Activated CD4-positive, alpha-beta T cell treated with anti-CD3 and anti-CD28 coated beads, Interleukin-2, amount 50 U/mL, for 16 hours (primary cell): ENCODE data around the gene TMEM200C.
A peak's percentile ranks its signal among the peaks of the same experiment; 100 is the strongest.
"Not testable (repeated sequence)": the region's sequence is repeated elsewhere in the genome, so short reads cannot be mapped to it uniquely, and the experiment has no call there.

Experiments
- DNase-seq: peaks from one replicate; pipeline ENCODE4 v3.0.0-alpha.2; 2020

TMEM200C gene

DNA sequence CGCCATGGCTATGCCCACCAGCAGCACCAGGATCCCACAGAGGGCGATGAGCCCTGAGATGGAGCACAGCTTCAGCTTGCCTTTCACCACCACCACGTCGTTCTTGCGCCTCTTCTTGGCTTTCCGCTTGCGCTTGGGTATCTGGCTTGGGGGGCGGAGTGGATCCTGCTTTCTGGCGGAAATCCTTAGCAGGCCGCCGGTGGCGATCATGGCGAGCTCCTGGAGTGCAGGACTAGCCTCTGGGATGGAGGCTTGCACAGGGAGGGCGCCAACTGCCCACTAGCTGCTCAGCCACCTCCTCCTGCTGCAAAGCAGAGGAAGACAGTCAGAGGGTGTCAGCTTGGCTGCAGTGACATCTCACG lies 3.5 kb downstream of the TMEM200C start:
- DNase-seq, result no peak

DNA sequence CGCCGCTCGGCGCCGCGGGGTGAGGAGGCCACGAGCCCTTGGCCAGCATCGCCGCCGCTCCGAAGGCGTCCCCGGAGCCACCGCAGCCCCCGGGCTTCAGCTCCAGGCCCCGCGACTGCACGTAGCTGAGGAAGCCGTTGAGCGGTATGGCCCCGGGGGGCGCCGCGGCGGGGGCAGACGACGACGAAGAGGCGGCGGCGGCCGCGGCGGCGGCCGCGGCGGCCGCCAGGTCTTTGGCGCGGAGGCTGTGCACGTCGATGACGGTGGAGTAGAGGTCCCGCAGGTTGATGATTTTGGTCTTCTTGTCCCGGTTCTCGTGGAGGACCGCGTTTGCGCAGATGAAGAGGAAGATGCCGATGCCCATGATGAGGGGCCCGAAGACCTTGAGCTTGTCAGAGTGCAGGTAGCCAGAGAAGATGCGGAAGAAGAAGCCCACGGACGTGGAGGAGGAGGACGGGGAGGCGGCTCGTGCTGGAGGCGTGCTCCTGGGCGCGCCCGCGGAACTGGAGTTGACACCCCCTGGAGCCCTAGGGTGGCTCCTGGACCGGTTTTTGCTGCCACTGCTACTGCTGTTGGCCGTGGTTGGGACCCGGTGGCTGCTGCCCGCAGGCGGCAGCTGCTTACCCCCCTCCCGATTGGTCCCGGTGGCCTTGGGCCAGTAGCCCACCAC lies 4.0 kb downstream of the TMEM200C start:
- no peak for DNase-seq

GRCh38 chr18:5890331-5891183 lies 4.8 kb downstream of the TMEM200C start:
- DNase-seq, result peak; percentile 36

DNA sequence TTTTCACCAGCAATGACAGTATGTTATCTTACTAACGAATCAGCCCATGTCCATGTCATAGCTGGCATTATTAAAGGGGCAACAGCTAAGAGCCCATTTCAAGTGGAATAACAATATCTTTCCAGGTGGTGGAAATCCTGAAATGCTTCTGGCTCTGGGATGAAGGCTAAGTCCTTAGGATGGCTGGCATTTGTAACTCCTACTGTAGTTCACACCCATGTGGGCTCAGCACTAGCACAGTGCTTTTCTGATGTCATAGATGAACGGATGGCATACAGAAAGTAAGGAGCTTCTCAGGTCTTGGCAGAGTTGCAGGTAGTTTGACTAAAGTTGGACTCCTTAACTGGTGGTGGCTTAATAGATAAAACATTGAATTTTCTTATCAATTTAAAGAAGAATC lies 10.0 kb downstream of the TMEM200C start:
- DNase-seq, result no peak

DNA sequence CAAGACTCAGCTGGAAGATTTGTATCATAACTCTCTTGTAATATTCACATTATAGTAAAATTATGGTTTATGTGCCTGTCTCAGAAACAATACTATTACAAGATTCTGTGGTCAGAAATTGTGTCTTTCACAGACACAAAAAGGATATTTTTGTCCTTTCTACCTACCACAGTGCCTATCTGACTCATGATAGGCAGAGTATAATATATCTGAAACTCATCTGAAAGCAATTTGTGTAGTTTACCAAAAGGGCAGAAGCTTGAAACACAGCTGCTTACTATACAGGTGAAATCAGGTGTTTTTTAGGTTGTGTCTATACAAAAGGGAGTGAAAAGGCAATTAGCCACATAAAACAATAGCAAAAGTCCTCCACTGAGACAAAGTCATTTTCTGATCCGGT lies 10.9 kb downstream of the TMEM200C start:
- DNase-seq, result no peak

- peak; percentile 23 for DNase-seq
Measured at GRCh38 chr18:5879479-5879882, 15.8 kb downstream of the TMEM200C start.

DNA sequence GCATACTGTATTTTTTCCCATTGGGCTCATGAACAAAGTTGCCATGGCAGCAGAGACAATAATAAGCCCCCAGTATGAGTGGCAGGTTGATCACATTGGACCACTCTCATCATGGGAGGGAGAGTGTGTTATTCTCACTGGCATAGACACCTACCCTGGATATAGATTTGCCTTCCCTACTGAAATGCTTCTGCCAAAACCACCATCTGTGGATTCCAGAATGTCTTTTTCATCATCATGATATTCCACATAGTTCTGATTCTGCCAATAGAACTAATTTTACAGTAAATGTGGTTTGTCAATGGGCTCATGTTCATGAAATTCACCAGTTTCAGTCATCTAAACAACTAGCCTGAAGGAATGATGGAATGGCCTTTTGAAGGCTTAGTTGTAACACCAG lies 18.4 kb downstream of the TMEM200C start:
- no peak for DNase-seq

- no peak for DNase-seq
Measured at GRCh38 chr18:5874336-5874735, 21.0 kb downstream of the TMEM200C start.

DNA sequence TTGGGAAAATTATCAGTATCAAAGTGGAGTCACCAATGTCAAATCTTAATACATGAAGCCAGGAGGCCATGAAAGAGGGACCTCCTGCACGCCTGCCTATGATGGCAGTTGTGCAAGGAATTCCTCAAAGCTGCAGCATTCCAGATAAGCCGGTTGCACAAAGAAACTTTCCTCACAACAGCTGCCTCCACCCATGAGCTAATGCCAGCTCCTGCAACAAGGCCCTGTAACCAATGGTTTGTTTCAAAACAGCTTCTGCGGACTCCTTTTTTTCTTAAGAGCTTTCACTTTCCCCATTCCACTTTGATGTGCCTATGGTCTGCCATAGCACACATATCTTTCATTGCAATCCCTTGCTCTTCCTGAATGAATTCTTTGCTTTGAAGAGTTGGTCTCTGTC lies 22.4 kb downstream of the TMEM200C start:
- DNase-seq, result no peak

DNA sequence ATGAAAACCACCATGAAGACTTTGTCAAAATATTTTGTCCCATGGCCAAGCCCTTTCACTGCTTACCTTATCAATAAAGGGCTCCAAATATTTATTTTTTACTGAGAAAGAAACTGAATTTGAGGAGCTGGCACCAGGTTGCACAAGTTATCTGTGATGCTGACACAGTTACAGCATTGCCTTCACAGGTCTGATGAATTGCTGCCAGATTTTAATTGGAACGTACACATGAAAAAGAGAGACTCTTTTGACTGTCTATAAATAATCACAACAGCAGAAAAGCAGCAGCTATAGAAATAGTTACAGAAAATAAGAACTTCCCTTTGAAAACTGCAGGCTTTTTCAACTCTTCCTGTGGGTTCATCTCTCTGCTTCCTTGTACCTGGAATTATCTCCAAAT lies 23.9 kb downstream of the TMEM200C start:
- no peak for DNase-seq

DNA sequence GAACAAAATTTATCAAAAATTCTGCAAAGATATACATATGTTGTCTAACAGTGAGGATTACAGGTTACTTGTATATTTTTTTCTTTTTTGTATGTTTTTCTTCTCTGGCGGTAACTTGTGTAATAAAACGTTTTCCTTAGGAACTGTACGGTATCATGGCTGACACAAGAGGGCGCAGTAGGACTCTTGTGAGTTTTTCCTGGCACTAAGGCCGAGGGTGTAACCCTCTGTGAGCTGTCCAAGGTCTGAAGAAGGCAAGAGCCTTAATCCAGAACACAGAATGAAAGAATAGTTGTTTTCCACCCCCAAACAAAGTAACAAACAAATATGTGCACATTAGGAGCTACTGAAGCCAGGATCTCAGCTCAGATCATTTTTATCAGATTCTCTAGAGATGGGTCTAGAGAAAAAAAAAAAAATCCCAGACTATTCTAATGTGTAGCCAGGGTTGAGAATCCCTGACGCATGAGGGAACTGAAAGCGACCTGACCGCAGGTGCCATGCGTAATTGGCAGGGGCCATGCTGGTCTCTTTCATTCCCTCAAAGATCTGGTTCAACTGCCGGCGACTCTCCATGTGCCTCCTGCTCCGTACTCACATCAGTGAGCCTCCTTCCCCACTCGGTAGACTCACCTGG lies 27.0 kb downstream of the TMEM200C start:
- peak; percentile 57 for DNase-seq

GRCh38 chr18:5865521-5865920 lies 29.8 kb downstream of the TMEM200C start:
- DNase-seq, result no peak

GRCh38 chr18:5862127-5862526 lies 33.2 kb downstream of the TMEM200C start:
- not testable (repeated sequence) for DNase-seq

- no peak for DNase-seq
Measured at GRCh38 chr18:5857180-5857579, 38.1 kb downstream of the TMEM200C start.

DNA sequence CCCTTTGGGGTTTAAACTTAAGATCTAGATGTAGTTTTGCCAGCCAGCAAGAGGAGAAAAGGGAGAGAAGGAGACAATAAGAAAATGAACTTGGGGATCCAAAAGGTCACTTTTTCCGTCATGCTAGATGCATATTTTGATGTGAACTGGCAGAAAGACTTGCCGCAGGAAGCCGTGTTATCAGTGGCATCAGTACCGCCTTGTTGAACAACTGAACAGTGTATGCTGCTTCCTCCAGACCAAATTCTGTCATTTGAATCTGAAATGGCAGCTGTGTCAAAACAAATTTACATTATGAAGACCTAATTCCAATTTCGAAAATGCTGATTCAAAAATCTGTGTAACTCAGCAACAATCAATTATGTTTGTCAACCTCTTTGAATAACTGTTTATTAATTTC lies 42.1 kb downstream of the TMEM200C start:
- no peak for DNase-seq

DNA sequence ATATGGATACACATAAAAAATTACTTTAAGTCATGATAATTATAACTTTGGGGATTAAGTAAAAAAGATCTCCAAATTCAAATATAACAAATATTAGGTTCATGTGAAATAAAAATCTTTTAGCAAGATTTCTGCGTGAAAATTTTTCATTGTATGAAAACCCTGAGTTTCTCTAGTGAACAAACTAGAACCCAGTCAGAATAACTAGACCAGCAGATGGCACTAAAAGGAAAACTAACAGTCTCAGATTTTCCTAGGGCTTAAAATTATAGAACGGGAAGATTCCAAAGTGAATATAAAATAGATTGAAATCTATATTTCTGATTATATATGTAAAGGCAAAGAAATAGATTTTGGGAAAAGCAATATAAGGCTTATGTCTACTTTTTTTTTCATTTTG lies 43.3 kb downstream of the TMEM200C start:
- DNase-seq, result no peak

DNA sequence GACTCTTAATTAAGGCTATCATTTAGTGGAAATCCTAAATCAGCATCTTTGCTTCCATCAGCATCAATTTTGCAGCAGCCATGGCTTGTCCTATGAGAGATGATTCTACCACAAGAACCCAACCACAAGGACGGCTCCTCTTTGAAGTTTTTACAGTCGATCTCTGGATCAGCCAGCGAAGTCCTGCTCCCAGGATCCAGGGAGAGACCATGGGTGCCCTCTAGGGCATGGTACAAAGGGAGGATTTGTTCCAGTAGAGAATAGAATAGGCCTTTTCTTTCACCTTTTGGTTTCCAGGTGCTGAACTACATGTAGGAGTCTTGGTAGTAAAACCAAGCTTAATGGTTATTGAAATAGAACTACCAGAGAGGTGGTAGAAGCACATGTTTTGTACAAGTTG lies 52.7 kb downstream of the TMEM200C start:
- DNase-seq, result no peak

- no peak for DNase-seq
Measured at GRCh38 chr18:5841518-5841917, 53.8 kb downstream of the TMEM200C start.

GRCh38 chr18:5840547-5840946 lies 54.8 kb downstream of the TMEM200C start:
- DNase-seq, result no peak

GRCh38 chr18:5840025-5840424 lies 55.3 kb downstream of the TMEM200C start:
- no peak for DNase-seq

- no peak for DNase-seq
Measured at GRCh38 chr18:5839102-5839501, 56.2 kb downstream of the TMEM200C start.
